GM21423 (cell line): ENCODE results near the gene PROX1.

Experiments used
- ATAC-seq: cut with Tn5 transposase; IDR thresholded peaks from one replicate; pipeline ENCODE4 v1.9.1; 2021; ENCODE audit warnings: mild to moderate bottlenecking, moderate library complexity; ENCODE audit not compliant: unreplicated experiment

Gene PROX1

DNA sequence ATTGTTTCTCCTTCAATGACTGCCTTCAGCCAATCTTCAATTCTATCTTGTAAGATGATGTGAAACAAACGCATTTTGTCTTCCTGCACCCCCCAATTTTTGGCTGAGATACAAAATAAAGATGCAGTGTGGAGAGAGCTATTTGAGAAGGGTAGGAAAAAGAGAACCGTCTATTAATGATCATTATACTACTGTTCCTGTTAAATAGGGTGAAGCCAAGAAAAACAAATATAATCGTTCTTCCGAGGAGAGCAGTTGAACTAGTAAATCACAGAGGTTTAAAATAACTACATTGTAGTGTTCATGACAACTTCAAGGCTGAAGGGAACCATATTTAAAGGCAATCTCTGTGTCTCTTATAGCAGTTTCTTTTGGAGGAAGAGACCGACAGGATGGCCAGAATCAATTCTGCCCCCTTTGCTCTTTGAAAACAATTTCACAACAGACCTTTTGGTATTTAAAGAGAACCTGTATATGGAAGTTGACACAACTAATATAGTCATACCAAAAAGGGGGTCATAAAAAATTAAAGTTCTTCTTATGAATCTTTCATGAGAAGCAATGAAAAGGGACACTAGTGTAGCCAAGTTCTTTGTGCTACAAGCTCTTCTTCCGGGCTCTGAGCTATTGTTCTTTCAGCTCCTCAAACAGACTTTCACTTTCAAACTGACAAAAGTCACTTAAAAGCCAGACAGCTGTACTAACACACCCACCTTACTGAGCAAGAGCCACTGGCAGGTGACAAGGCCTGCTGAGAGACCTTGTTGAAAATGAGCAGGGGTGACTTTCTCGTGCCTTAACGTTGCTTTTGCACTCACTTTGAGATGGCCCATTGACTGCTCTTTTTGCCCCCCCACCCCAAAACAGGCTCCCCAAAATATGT, 30.9 kb downstream of the PROX1 start:
- no peak for ATAC-seq

DNA sequence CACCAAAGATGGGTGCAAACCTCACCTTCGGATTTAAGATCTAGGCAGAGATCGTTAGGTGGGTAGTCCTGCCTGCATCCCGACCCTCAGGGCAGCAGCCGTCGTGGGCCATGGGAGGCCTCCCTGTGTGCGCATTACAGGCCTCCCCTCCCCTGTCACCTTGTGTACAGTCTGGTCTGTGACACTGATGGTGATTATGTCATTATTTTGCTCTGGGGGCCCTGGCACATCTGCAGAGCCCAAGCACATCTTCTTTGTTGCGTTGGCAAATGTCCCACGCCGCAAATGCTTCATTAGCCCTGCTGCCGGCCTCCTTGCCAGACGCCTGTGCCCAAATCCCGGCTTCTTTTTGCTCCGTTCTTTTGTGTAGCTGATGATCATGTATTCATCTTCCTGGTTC, 31.7 kb downstream of the PROX1 start:
- ATAC-seq, result no peak

GRCh38 chr1:214021321-214021720, 33.5 kb downstream of the PROX1 start:
- no peak for ATAC-seq

DNA sequence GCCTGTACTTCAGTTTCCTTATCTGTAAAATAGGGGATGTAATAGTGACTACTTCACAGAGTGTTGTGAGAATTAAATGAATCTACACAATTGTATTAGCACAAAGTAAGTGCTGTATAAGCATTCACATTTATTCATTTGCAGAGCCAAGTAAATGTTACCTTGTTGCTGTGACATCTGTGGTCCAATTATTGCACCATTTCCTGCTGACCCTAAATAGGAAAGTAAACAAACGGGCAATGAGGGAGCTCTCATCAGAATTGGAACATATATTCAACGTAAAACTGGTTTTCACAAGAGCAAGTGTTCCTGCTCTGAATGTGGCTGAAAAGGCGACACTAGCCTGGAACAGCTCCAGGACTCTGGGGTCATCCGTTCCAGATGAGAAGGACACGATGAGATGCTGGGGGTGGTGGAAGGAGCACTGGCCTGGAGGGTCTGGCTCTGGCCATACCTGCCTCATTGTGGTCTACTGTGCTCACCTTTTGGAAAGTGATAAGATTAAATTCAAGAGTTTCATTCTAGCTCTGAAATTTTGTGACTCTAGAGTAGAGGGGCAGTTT, 34.5 kb downstream of the PROX1 start:
- no peak for ATAC-seq

- ATAC-seq, result no peak
These were observed 35.1 kb downstream of the PROX1 start for GRCh38 chr1:214022810-214023425.

- ATAC-seq, result no peak
These were observed 39.2 kb downstream of the PROX1 start for GRCh38 chr1:214026985-214027384.

DNA sequence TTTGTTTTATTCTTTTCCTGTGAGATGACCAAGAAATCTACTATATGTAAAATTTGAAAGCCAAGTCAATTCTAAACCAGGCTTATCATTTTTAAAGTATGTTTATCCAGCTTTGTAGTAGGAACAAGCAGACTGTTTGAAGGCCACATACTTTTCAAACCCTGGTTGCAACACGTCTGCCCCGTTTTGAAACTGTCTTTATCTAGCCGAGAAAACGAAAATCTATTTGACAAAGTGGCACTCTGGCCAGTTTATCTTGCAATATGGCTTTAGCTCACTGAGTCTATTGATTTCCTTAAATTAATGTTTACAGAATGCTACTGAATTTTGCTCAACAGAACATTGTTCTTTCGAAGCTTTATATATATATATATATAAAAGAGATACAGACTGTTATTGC, 39.7 kb downstream of the PROX1 start:
- no peak for ATAC-seq

GRCh38 chr1:214028095-214028494, 40.3 kb downstream of the PROX1 start:
- no peak for ATAC-seq

- ATAC-seq, result no peak
These were observed 41.1 kb downstream of the PROX1 start for GRCh38 chr1:214028649-214029406.

DNA sequence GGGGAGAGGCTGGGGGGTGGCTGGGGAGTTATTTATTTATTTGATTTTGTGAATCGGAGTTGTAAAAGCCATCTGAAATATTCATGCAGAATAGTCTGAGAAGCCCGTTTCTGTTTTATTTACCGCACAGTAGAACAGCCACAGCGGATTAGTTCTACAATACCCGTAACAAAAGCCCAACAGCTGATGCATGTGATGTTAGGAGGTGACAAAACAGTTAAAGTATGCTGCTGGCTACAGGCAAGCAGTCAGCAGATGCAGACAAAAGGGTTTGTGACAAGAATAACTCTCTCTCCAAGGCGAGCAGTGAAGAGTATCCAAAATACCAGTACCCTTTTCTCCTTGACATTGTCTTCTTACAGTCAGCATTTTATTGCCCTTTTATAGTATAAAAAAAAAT, 42.0 kb downstream of the PROX1 start:
- ATAC-seq, result no peak

DNA sequence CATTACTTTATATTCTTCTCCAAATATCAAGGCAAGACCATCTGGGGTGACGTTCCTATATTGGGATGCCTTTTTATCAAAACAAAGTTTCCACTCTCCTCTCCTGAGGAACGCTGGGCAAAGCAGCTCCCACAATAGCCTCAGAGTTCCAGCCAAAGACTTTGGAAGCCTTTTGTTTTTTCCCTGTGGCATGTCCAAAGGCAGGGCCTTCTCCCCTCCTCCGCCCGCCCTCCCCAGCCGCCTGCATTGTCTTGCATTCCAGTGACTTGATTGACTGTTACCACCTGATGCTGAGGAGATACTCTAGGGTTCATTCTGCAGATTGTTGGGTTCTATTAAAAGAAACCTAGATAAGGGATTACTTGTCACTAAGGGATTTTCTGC, 43.5 kb downstream of the PROX1 start:
- no peak for ATAC-seq

GRCh38 chr1:214037468-214037867, 49.7 kb downstream of the PROX1 start:
- ATAC-seq, result no peak

DNA sequence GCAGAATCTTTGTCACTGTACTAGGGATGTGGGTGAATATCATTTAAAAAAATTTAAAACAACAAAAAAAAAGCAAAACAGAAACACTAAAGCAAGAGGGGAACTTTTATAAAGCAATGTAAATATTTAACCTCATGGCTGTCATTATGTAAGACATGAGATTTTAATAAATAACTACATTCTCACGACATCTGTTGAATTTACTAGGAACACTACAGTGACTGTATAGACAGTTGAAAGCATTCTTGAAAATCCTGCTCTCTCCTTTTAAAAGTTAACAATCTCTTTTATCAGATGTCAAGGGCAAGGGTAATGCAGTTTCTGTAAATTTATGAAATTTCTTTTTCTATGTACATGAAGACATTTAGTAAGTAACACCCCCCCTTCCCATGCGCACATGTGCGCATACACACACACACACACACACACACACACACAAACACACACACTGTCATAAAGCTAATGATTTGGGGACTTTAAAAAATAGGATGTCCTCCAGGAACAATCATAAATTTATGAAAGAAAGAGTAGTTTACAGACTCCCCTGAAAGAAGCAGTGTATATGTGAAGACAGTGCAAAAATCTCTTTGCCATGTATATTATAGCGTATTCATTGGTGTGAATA, 51.7 kb downstream of the PROX1 start:
- no peak for ATAC-seq

DNA sequence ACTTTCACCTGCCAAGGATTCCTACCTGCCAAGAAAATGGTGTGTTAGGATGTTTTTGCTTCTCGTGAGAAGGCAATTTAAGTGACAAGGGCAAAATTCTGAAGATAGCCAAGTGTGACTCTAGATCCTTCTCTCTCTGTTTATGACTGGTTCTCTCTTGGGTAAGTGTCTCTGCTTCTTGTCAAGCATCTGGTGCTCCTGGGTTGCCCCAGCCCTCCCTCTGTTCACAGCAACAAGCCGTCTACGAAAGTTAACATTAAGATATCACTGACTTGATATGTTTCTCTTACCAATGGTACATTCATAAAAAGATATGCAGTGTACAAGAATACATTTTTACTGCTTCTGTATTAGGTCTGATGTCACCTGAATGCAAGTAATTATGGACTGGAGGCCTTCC, 55.4 kb downstream of the PROX1 start:
- ATAC-seq, result no peak

GRCh38 chr1:214044438-214045214, 56.9 kb downstream of the PROX1 start:
- no peak for ATAC-seq

GRCh38 chr1:214050513-214051401, 63.0 kb downstream of the PROX1 start:
- ATAC-seq, result no peak

DNA sequence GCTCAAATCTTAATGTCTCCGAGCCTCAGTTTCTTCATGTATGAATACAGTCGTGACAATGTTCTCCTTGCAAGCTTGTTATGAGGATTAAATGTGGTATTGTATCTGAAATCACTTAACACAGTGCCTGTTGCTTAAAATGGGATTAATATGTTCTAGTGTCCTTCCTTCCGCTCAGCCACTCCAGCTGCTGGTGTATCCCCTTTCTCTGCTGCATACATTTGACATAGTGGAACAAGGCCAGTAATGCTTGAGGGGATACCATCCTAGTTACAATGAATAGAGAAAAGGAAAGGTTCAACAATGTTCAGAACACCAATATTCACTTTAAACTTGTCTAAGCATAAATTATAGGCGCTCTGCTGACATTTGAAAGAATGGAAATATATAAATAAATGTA, 64.0 kb downstream of the PROX1 start:
- no peak for ATAC-seq

GRCh38 chr1:214058076-214058475, 70.3 kb downstream of the PROX1 start:
- ATAC-seq, result no peak

- no peak for ATAC-seq
These were observed 78.4 kb downstream of the PROX1 start for GRCh38 chr1:214066190-214066589.
